Loucy (cell line): ENCODE measurements around the gene BRSK2.
"Not testable (repeated sequence)": the region's sequence is repeated elsewhere in the genome, so short reads cannot be mapped to it uniquely, and the experiment has no call there.

ENCODE experiments used
- H2AFZ ChIP-seq: fragments of 200-600 bp; sonication (generic); 2 replicates; pipeline ENCODE4 v1.6.0; 2016; ENCODE audit warnings: antibody characterized with exemption, mild to moderate bottlenecking, low read length, moderate library complexity
- H3F3A ChIP-seq: fragments of 200-600 bp; 2 replicates; pipeline ENCODE4 v1.6.0; 2016; ENCODE audit warnings: antibody characterized with exemption, low read depth, mild to moderate bottlenecking
- H3K27me3 ChIP-seq: fragments of 200-600 bp; sonication (generic); 2 replicates; pipeline ENCODE4 v1.6.1; 2014; ENCODE audit warnings: low read length, mild to moderate bottlenecking; ENCODE audit not compliant: insufficient read depth, poor library complexity, severe bottlenecking
- H3K36me3 ChIP-seq: fragments of 200-600 bp; sonication (generic); 2 replicates; pipeline ENCODE4 v1.6.1; 2016; ENCODE audit warnings: low read length; ENCODE audit not compliant: insufficient read depth
- H3K4me1 ChIP-seq: fragments of 200-600 bp; sonication (generic); 2 replicates; pipeline ENCODE4 v1.5.1; 2014; ENCODE audit warnings: low read length, mild to moderate bottlenecking; ENCODE audit not compliant: insufficient read depth, poor library complexity, severe bottlenecking
- H3K4me2 ChIP-seq: fragments of 200-600 bp; sonication (generic); 2 replicates; pipeline ENCODE4 v1.6.0; 2014; ENCODE audit warnings: antibody characterized with exemption, low read length, low read depth, mild to moderate bottlenecking; ENCODE audit not compliant: poor library complexity, severe bottlenecking
- H3K4me3 ChIP-seq: fragments of 200-600 bp; sonication (generic); 2 replicates; pipeline ENCODE4 v1.5.1; 2014; ENCODE audit warnings: low read length, mild to moderate bottlenecking, mixed read lengths; ENCODE audit not compliant: poor library complexity, severe bottlenecking
- H3K79me2 ChIP-seq: fragments of 200-600 bp; sonication (generic); 2 replicates; pipeline ENCODE4 v1.6.1; 2014; ENCODE audit warnings: low read length; ENCODE audit not compliant: insufficient read depth
- H3K9ac ChIP-seq: fragments of 200-600 bp; sonication (generic); 2 replicates; pipeline ENCODE4 v1.6.0; 2014; ENCODE audit warnings: mild to moderate bottlenecking, low read depth, low read length, moderate library complexity; ENCODE audit not compliant: poor library complexity, severe bottlenecking
- H3K9me2 ChIP-seq: fragments of 200-600 bp; sonication (generic); replicated peaks from 2 replicates; pipeline ENCODE4 v1.6.1; 2016; ENCODE audit warnings: low read depth, low read length, mixed read lengths
- H3K9me3 ChIP-seq: fragments of 200-600 bp; sonication (generic); 2 replicates; pipeline ENCODE4 v1.6.1; 2014; ENCODE audit warnings: mild to moderate bottlenecking, antibody characterized with exemption, low read length, low read depth; ENCODE audit not compliant: insufficient read depth
- H4K20me1 ChIP-seq: fragments of 200-600 bp; sonication (generic); 2 replicates; pipeline ENCODE4 v1.6.0; 2014; ENCODE audit warnings: antibody characterized with exemption, low read length, mild to moderate bottlenecking; ENCODE audit not compliant: insufficient read depth, poor library complexity, severe bottlenecking
- EZH2phosphoT487 ChIP-seq: fragments of 200-600 bp; IDR thresholded peaks from 2 replicates; pipeline ENCODE4 v1.6.1; 2018; ENCODE audit warnings: antibody characterized with exemption, mild to moderate bottlenecking, moderate library complexity, borderline replicate concordance
- TF ChIP-seq, protein P1 (sequence below): fragments of 200-600 bp; sonication (generic); conservative IDR thresholded peaks from 2 replicates; pipeline ENCODE4 v1.5.1; 2014; ENCODE audit warnings: mild to moderate bottlenecking, antibody characterized with exemption, low read length

The BRSK2 gene

DNA sequence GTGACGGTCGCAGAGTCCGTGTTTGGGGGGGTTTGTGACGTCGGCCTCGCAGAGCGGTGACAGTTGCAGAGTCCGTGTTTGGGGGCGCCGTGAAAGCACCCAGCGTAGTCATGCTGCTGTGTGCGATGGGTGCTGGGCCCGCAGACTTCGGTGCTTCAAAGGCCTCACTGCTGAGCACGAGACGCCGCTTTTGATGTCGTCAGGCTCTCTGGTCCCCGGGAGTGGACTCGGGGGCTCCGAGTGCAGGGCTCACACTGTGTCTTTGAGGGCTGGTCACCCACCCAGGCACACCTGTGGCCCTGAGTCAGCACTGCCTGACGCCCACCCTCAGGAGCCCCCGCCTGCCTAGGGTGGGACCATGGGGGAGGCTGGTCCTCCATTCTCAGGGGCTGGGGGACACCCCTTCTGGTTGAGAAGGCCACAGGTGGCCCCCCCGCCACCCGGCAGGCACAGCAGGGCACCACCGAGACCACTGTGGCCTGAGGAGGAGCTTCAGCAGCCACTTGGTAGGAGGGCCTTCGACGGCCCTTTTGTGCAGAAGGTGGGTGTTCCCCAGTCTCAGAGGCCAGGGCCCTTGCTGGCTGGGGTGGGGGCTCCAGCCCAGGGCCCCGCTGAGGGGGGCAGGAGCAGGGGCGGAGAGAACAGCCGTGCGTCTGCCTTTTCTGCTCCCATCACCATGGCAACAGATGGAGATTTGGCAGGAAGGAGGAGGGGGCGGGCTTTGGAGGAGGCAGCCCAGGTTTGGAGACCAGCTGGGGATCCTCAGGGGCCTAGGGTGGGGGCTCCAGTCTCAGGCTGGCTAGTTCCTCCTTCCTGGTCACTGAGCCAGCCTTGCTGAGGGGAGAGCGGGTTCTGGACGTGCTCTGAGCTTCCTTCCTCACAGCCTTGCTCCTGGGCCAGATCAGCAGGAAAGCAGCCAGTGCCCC is 20.9 kb downstream of the BRSK2 start:
- Histone ChIP-seq H3K36me3 (no peaks in the 10 kb centered on the region), H2AFZ (no peak overlapping the region), H3F3A (no peaks in the 10 kb centered on the region), H3K4me1 (no peaks in the 10 kb centered on the region), H4K20me1 (no peaks in the 10 kb centered on the region), H3K4me3 (no peak overlapping the region), H3K27me3 (no peaks in the 10 kb centered on the region), H3K9me3 (peaks cover 10% of the 10 kb centered on the region; the same call in 1 of the 2 replicates), H3K4me2 (no peak overlapping the region), H3K9me2 (no peaks in the 10 kb centered on the region), H3K9ac (no peak overlapping the region), H3K79me2 (no peaks in the 10 kb centered on the region)
- TF ChIP-seq, protein P1, sequence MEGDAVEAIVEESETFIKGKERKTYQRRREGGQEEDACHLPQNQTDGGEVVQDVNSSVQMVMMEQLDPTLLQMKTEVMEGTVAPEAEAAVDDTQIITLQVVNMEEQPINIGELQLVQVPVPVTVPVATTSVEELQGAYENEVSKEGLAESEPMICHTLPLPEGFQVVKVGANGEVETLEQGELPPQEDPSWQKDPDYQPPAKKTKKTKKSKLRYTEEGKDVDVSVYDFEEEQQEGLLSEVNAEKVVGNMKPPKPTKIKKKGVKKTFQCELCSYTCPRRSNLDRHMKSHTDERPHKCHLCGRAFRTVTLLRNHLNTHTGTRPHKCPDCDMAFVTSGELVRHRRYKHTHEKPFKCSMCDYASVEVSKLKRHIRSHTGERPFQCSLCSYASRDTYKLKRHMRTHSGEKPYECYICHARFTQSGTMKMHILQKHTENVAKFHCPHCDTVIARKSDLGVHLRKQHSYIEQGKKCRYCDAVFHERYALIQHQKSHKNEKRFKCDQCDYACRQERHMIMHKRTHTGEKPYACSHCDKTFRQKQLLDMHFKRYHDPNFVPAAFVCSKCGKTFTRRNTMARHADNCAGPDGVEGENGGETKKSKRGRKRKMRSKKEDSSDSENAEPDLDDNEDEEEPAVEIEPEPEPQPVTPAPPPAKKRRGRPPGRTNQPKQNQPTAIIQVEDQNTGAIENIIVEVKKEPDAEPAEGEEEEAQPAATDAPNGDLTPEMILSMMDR = no peak
- TF ChIP-seq EZH2phosphoT487 = no peak

DNA sequence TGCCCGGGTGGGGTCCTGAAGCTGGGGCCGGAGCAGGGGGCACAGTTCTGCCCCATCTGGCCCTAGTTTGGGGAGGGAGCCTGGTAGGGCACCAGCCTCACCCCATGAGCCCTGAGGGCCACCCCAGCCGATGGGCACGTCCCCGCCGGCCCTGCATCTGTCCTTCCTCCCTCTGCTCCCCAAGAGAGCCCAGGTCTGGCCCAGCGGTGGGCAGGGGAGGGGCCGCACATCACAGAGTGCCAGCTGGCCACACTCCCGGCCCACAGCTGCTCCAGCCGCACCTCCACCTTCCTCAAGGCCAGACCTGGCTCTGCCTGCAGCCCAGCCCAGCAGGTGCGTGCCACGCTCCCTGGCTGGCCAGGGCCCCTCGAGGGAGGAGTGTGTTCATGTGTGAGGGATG is 21.6 kb downstream of the BRSK2 start:
- no peak overlapping the region for H3K4me2 ChIP-seq
- H4K20me1 ChIP-seq = no peaks in the 10 kb centered on the region
- H3K9me3 ChIP-seq = peaks cover 17% of the 10 kb centered on the region; the same call in 1 of the 2 replicates
- no peaks in the 10 kb centered on the region for H3K9me2 ChIP-seq
- H3K9ac ChIP-seq = no peak overlapping the region
- no peaks in the 10 kb centered on the region for H3K79me2 ChIP-seq
- no peak overlapping the region for H2AFZ ChIP-seq
- H3F3A ChIP-seq = no peaks in the 10 kb centered on the region
- no peaks in the 10 kb centered on the region for H3K36me3 ChIP-seq
- H3K4me1 ChIP-seq = no peaks in the 10 kb centered on the region
- TF ChIP-seq, protein P1 = no peak
- TF ChIP-seq EZH2phosphoT487 = no peak
- H3K27me3 ChIP-seq = no peaks in the 10 kb centered on the region
- H3K4me3 ChIP-seq = no peak overlapping the region

DNA sequence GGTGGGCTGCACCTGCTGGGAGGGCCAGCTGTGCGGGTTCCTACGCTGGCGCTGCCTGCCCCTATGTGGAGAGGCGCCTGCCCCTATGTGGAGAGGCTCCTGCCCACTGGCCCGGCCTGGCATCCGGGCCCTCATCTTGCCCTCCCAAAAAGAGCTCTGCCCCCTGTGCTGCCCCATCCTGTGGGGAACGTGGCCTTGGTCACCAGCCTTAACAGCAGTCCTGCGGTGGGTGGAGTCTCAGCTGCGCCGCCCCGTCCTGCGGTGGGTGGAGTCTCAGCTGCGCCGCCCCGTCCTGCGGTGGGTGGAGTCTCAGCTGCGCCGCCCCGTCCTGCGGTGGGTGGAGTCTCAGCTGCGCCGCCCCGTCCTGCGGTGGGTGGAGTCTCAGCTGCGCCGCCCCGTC is 22.0 kb downstream of the BRSK2 start:
- not testable (repeated sequence) for H4K20me1 ChIP-seq, H3K4me1 ChIP-seq, H3K9me2 ChIP-seq, H3K4me2 ChIP-seq, H3F3A ChIP-seq, H2AFZ ChIP-seq, H3K79me2 ChIP-seq, H3K9ac ChIP-seq, H3K27me3 ChIP-seq, H3K4me3 ChIP-seq, H3K36me3 ChIP-seq
- H3K9me3 ChIP-seq = peaks cover 21% of the 10 kb centered on the region; the same call in 1 of the 2 replicates
